ENCODE measurements around the gene EML3.
"Not testable (repeated sequence)": the region's sequence is repeated elsewhere in the genome, so short reads cannot be mapped to it uniquely, and the experiment has no call there.

Gene EML3

DNA sequence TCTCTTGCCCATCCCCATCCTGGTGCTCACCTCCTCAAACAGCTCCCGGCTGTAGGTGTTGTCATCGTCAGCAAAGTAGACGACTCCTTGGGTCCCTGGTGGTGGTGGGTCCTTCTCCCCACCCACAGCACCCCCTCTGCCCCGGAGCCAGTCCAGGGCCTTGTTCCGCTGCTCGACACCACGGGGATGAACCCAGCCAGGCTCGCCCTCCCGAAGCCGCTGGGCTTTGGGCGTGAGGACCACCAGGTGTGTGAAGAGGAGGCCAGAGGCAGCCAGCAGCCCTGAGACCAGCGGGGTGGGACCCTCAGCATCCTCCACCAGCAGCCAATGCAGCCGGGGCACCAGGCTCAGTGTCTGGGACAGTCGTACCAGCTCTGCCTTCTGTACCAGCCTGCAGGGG lies 4.4 kb upstream of the EML3 start:
- DNase-seq, result not testable (repeated sequence)

GRCh38 chr11:62615521-62615920 lies 2.9 kb upstream of the EML3 start:
- DNase-seq, result no peak

DNA sequence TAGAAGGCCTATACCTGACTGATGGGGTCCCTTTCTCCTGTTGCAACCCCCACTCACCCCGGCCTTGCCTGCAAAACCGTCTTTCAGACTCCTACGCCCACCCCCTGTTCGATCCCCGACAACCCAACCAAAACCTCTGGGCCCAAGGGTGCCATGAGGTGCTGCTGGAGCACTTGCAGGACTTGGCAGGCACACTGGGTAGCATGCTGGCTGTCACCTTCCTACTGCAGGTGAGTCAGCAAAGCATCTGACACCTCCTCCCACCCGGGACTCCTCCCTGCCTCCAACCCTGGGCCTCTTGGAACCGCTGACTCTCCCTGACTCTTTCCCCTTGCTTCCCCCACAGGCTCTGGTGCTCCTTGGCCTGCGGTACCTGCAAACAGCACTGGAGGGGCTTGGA lies 1.7 kb upstream of the EML3 start:
- DNase-seq, result no peak

GRCh38 chr11:62613291-62613778 lies 760 bp upstream of the EML3 start:
- DNase-seq, result no peak

DNA sequence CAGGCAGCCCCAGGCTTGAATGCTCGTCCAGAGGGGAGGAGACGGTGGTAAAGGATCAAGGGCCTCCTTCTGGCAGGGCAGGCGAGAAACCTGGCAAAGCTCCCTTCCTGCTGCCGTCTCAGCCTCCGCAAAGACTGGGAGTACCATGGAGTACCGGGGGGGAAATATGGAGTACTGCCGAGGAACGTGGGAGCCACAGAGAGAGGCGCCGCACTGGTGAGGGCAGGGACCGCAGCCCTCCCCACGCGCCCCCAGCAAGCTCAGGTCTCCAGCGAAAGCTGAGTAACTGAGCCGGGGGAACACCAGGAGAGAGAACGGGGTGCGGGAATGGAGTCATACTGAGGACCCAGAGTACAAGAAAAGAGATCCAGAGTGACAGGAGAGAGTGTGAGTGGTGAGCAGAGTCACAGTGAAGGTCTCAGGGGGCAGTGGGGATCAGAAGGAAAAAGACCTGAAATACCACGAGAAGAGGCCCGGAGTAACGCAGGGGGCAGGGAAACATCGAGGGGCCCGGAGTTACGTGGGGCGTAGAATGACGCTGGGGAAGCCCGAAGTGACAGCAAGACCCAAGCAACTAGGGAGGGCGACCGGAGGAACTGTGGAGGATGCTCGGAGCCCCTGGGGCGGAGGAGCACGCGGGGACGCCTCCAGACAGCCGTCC lies 740 bp downstream of the EML3 start:
- peak; percentile 69 for DNase-seq

DNA sequence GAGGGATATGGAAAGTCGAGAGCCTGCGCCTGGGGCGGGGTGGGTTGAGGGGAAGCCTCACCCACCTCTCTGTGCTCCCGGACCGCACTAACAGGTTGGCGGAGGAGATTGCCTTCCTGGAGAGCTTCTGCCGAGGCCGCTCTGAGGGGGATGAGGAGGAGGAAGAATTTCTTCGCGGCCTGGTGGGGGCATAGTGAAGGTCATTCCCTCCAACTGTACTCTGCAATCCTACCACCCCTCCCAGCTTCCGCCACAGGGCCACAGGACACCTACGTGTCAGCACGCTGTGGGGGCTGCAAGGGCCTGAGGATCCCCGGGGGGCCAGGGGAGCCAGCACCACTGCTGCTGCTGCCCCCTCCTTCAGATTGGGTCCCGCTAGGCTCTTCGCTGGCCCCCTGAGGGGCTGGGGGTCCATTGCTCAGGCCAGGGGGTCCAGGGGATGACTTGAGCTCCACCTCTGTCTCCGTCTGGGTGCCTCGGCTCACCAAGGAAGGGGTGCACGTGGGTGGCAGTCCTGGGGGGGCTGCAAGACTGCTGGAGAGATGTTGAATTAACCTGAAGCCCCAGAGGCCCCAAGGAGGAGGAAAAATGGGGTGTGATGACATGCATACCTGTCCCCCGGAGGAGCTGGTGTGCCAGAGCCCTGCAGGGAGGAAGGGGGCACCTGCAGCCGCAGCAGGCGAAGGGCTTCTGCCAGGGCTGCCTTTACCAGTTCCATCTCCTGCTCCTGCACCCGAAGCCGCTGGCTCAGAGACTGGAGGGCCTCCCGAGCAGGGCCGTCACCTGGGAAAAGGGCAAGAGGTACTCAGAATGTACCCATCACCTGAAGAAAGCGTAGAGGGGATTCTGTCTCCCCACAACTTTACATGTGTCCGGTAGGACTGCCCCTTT lies 1.5 kb downstream of the EML3 start:
- no peak for DNase-seq

GRCh38 chr11:62610403-62610802 lies 2.2 kb downstream of the EML3 start:
- no peak for DNase-seq

GRCh38 chr11:62608776-62609175 lies 3.8 kb downstream of the EML3 start:
- no peak for DNase-seq

- peak; percentile 46 for DNase-seq
These were observed 4.9 kb downstream of the EML3 start for GRCh38 chr11:62607714-62608113.

DNA sequence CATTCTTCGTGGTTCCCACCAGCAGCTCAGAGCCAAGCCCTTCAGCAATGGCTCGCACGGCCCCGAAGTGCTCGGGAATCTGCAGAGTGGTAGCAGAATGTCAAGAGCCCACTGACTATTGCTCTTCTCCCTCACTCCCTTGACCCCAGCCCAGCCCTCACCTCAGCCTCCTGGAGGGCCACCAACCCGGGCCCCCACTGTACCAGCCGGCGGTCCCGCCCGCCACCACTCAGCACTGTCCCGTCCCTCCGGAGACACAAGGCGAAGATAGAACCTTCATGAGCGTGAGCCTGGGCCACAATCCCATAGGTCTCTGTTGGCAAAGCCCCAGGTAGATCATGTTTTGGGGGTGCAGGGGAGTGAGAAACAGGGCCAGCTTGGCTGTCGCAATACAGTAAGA lies 6.7 kb downstream of the EML3 start:
- no peak for DNase-seq

- no peak for DNase-seq
These were observed 7.1 kb downstream of the EML3 start for GRCh38 chr11:62605467-62605866.

- no peak for DNase-seq
These were observed 8.0 kb downstream of the EML3 start for GRCh38 chr11:62604460-62605120.

- DNase-seq, result no peak
These were observed 8.7 kb downstream of the EML3 start for GRCh38 chr11:62603776-62604299.

- no peak for DNase-seq
These were observed 9.5 kb downstream of the EML3 start for GRCh38 chr11:62603072-62603408.

GRCh38 chr11:62602141-62603071 lies 10.2 kb downstream of the EML3 start:
- DNase-seq, result peak; percentile 35

DNA sequence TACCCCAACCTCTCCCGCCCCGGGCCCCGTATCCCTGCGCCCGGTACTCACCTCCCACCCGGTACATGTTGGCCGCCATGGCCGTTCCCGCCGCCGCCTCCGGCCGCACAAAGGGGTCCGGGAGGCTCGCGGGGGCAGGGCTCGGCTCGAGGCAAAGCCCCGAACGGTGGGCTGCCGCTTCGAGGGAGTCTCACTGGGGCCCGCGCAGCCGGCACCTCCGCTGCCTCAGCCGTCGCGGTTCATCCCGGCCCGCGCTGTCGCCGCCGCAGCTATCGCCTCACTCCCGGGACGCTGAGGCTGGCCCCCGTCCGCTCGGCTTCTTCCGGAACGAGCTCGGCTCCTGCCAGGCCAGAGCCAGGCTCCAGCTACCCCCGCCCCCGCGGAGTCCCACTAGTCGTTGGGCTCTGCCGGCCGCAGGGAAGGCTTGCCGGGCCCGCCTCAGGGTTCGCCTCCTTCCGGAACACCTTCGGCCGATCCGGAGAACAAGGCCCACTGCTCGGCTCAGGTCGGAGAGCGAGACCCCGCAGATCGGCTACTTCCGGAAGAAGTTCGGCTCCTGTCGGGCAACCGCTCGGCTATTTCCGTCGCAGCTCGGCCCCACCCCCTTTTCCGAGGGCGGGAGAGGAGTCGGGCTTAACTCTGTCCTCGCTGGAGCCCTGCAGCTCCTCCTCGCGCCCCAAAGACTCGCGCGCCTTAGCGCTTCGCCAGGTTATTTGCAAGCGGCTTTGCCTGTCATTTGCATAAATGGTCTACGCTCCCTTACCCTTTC lies 11.0 kb downstream of the EML3 start, which contains the start of gene MTA2:
Gene MTA2 (minus strand): TSS at position 494 of the 769 bp plus-strand sequence. CDS start 415 bp downstream, at position 79.
- peak; percentile 98 for DNase-seq

GRCh38 chr11:62601122-62601371 lies 11.5 kb downstream of the EML3 start:
- DNase-seq, result peak; percentile 42

DNA sequence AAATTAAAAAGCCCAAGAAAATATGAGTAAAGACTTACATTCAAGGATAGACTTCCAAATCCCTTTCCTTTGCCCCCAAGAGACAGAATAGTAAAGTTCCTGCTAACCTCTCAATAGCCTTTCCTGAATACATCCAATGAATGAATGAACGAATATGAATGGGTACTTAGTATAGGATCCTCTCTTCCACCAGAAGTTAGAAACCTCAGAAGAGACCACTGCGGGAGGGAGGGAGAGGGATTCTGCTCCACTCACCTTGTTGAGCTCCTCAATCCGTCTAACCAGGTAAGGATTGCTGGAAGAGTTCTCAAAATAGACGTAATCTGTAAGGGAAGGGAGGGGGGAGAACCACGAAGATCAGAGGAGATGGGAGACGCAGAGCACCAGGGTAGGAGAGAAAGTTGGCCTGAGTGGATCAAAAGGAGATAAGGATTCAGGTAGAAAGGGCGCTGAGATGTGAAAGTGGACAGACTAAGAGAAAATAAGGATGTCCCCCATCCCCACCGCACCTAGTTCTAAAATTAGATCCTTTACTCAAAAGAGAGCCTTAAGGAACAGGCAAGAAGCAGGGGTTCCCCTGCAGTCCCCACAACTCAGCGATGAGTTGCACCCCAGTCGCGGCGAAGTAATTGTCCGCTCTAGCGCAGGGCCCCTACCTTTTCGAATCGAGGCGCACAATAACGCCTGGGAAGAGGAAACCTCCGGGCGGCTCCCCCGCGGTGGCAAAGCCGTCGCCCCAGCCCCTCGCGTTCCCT lies 12.0 kb downstream of the EML3 start:
- DNase-seq, result no peak

DNA sequence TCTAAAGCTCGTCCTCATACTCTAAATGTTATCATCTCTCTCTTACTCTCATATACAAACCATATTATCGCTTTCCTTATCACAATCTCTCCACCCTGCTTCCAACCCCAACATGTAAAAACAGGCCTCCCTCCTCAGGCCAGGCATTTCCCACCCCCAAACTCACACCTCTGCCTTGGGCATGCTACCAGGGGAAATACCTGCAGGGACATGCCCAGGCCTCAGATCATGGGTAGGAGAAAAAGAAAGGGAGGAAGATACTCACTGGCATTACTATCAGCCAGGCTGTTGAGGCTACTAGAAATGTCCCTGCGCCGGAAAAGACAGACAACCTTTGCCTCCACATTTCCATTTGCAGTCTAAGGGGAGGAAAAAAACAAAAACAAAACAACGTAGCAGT lies 12.7 kb downstream of the EML3 start:
- peak; percentile 13 for DNase-seq

- peak; percentile 99 for DNase-seq
These were observed 13.4 kb downstream of the EML3 start for GRCh38 chr11:62599069-62599696.
